Heart left ventricle (tissue), 16 donors: ENCODE measurements around the gene FAM20B. TPM values are rescaled to one million over a fixed set of nuclear protein-coding genes. Genes with fewer than 3 reads are reported as not detected.

Experiments
- ATAC-seq, 4 donors: fragments of 200-7000 bp; cut with Tn5 transposase; one replicate each; pipeline ENCODE4 v1.9.1; 2020 to 2022; ENCODE audit warnings: moderate library complexity in 4 of 4, mild to moderate bottlenecking in 3 of 4, moderate number of reproducible peaks in 1 of 4
- DNase-seq, 5 donors: peaks; one replicate each; pipeline ENCODE4 v3.0.0-alpha.2; 2020
- H3K27ac ChIP-seq, 12 donors: fragments of 200-600 bp; sonication (generic) in 4 of 12; one replicate each; pipeline versions ENCODE4 v1.5.0 to v1.8.0; 2016 to 2022; ENCODE audit warnings: mild to moderate bottlenecking in 2 of 12
- H3K27me3 ChIP-seq, 9 donors: fragments of 200-600 bp; sonication (generic) in 2 of 9; one replicate each; pipeline versions ENCODE4 v1.5.1 to v1.8.0; 2016 to 2022; ENCODE audit warnings: mild to moderate bottlenecking in 3 of 9
- H3K36me3 ChIP-seq, 9 donors: fragments of 200-600 bp; sonication (generic) in 2 of 9; one replicate each; pipeline versions ENCODE4 v1.5.0 to v1.8.0; 2018 to 2022; ENCODE audit warnings: mild to moderate bottlenecking in 2 of 9
- H3K4me1 ChIP-seq, 12 donors: fragments of 200-600 bp; sonication (generic) in 4 of 12; one replicate each; pipeline versions ENCODE4 v1.5.0 to v1.8.0; 2016 to 2022; ENCODE audit warnings: mild to moderate bottlenecking in 3 of 12
- H3K4me3 ChIP-seq, 12 donors: fragments of 200-600 bp; sonication (generic) in 4 of 12; one replicate each; pipeline versions ENCODE4 v1.5.0 to v1.8.0; 2017 to 2022; ENCODE audit warnings: mild to moderate bottlenecking in 9 of 12, moderate library complexity in 4 of 12
- H3K9me3 ChIP-seq, 12 donors: fragments of 200-600 bp; sonication (generic) in 4 of 12; one replicate each; pipeline versions ENCODE4 v1.5.0 to v1.8.0; 2016 to 2022; ENCODE audit warnings: mild to moderate bottlenecking in 1 of 12
- CTCF ChIP-seq, 12 donors: fragments of 200-600 bp; sonication (generic) in 4 of 12; IDR thresholded peaks; one replicate each; pipeline versions ENCODE4 v1.5.0 to v1.8.0; 2018 to 2022; ENCODE audit warnings: antibody characterized with exemption in 12 of 12, mild to moderate bottlenecking in 5 of 12
- POLR2A ChIP-seq, 2 donors: fragments of 450-650 bp; IDR thresholded peaks; one replicate each; pipeline ENCODE4 v1.6.1; 2017; ENCODE audit warnings: antibody characterized with exemption in 2 of 2, mild to moderate bottlenecking in 2 of 2, moderate library complexity in 2 of 2
- WGBS, 4 donors: extraction: QIAGEN DNeasy Blood & Tissue Kit in 2 of 4; methylation state at CpG; one replicate each; pipeline versions ENCODE4 v1.1.5 to v1.1.7; 2013 to 2018; 5-methylcytosine and 5-hydroxymethylcytosine counted together
- intact Hi-C, 10 donors: fragments of 100-400 bp; cut with DNase I; formaldehyde crosslinking; loops; one replicate each; pipeline versions ENCODE4 v1.11.1 to v1.14.2; 2022
- polyA plus RNA-seq, 2 donors: library from polyadenylated mRNA; stranded (reverse); fragments of 200-250 nt; gene quantifications; one replicate each; pipeline ENCODE4 v1.2.3, GENCODE V29; 2013
- total RNA-seq, 9 donors: library from RNA; depleted of rRNA in 2 of 9; stranded (reverse); fragments of >200 nt in 2 of 9; fragmentation: NEBNext Ultra II Directional in 3 of 9; extraction: Animal tissue kit (Norgen Biotek cat#: 25700) in 3 of 9; gene quantifications; one replicate each; pipeline versions ENCODE4 v1.1.0 to v1.2.4, GENCODE V29; 2016 to 2023
- donor health status: ischemic (EF 13 %, LVEDD 7.1; RV severe dilation, severe dysfunction).
- donor health status: healthy with polysubstance abuse.
- donor health status: DM: no; HTN: yes; CAD: no.
- donor health status: DM: no; HTN: no; CAD: no.
- donor health status: ischemic (EF 25% LVEDD 6.9; RV normal size, moderate dysfunction).
- donor health status: ischemic (EF 25% LVEDD 5.7; RV mildly dilated, moderate dysfunction).
- donor health status: healthy.
- donor health status: DM: yes; HTN: yes; CAD: no.
- donor health status: ischemic (EF 35%, LVEDD 5.7; RV mildly dilated, moderate dysfunction).
- donor health status: nonischemic (EF 11% LVEDD 7.7; RV severe dilation, severe dysfunction).
- donor health status: DM: yes; HTN: yes; CAD: no.
- donor health status: PGD.
- donor health status: ischemic (EF 29% LVEDD 5.4; RV normal size, mild dysfunction).
- donor health status: nonischemic (EF 23%, LVEDD 6.1; RV moderate dilation, normal function).

FAM20B gene
- total and polyA plus RNA-seq, 11 donors = 13.8 to 70.1 (median 52.6) TPM

- 91 to 98% (median 95%) methylated on average over 1 of the region's 1 CpG for WGBS, 4 donors
- intact Hi-C loops = no loop called here
- H3K4me3 ChIP-seq = no peak overlapping the region
- no peak for DNase-seq
- H3K27me3 ChIP-seq = no peaks in the 10 kb centered on the region
- no peak for ATAC-seq
- H3K9me3 ChIP-seq = peaks cover 0 to 19% (median 0%) of the 10 kb centered on the region in 12 donors
- H3K36me3 ChIP-seq = no peaks in the 10 kb centered on the region
- H3K27ac ChIP-seq = no peak overlapping the region
- TF ChIP-seq CTCF (IDR thresholded peaks at IDR 0.05) = no peak
- H3K4me1 ChIP-seq = no peaks in the 10 kb centered on the region
Observed at GRCh38 chr1:178993559-178993958, 32.1 kb upstream of the FAM20B start.

GRCh38 chr1:178997428-178997827, 28.3 kb upstream of the FAM20B start:
- Histone ChIP-seq H3K36me3 (no peaks in the 10 kb centered on the region), H3K27ac (no peak overlapping the region), H3K27me3 (no peaks in the 10 kb centered on the region), H3K4me3 (no peak overlapping the region), H3K4me1 (peaks cover 0 to 3% (median 0%) of the 10 kb centered on the region in 12 donors), H3K9me3 (peaks cover 0 to 19% (median 0%) of the 10 kb centered on the region in 12 donors)
- TF ChIP-seq CTCF (IDR thresholded peaks at IDR 0.05) = no peak
- no peak for TF ChIP-seq POLR2A (IDR thresholded peaks at IDR 0.05)
- no peak for ATAC-seq
- DNase-seq = no peak
- intact Hi-C loops = no loop called here
- 87 to 95% (median 93%) methylated on average over 1 of the region's 1 CpG for whole genome bisulfite sequencing, 4 donors

- DNase-seq = no peak
- ATAC-seq = no peak
- no peaks in the 10 kb centered on the region for H3K27me3 ChIP-seq
- H3K4me3 ChIP-seq = no peak overlapping the region
- peaks cover 0 to 19% (median 0%) of the 10 kb centered on the region in 12 donors for H3K9me3 ChIP-seq
- no peak for TF ChIP-seq CTCF (IDR thresholded peaks at IDR 0.05)
- no peak for TF ChIP-seq POLR2A (IDR thresholded peaks at IDR 0.05)
- intact Hi-C loops = no loop called here
- H3K27ac ChIP-seq = no peak overlapping the region
- WGBS, 4 donors = 89 to 98% (median 95%) methylated on average over 3 of the region's 3 CpGs
- peaks cover 0 to 8% (median 0%) of the 10 kb centered on the region in 12 donors for H3K4me1 ChIP-seq
- H3K36me3 ChIP-seq = no peaks in the 10 kb centered on the region
Observed at GRCh38 chr1:178998295-178998694, 27.4 kb upstream of the FAM20B start.

GRCh38 chr1:178999061-178999460, 26.6 kb upstream of the FAM20B start:
- intact Hi-C loops = no loop called here
- peaks cover 0 to 8% (median 0%) of the 10 kb centered on the region in 12 donors for H3K4me1 ChIP-seq
- H3K9me3 ChIP-seq = peaks cover 0 to 19% (median 0%) of the 10 kb centered on the region in 12 donors
- no peaks in the 10 kb centered on the region for H3K27me3 ChIP-seq
- no peak overlapping the region for H3K27ac ChIP-seq
- H3K4me3 ChIP-seq = no peak overlapping the region
- DNase-seq (no peak), ATAC-seq (no peak)
- 86 to 93% (median 91%) methylated on average over 5 of the region's 5 CpGs for WGBS, 4 donors
- TF ChIP-seq CTCF (IDR thresholded peaks at IDR 0.05) = no peak
- TF ChIP-seq POLR2A (IDR thresholded peaks at IDR 0.05) = no peak
- H3K36me3 ChIP-seq = no peaks in the 10 kb centered on the region
